ENCODE measurements around the gene BCO1.

The BCO1 gene

GRCh38 chr16:81229811-81230210 is 8.7 kb upstream of the BCO1 start:
- H3K4me3 ChIP-seq (ENCODE audit: low read depth, low read length): no peak overlapping the region

GRCh38 chr16:81231014-81231413 is 7.5 kb upstream of the BCO1 start:
- H3K4me3 ChIP-seq (ENCODE audit: low read depth, low read length): no peak overlapping the region
- no peak for DNase-seq (ENCODE audit: low read depth)
- TF ChIP-seq CTCF (IDR thresholded peaks at IDR 0.05; ENCODE audit: control insufficient read depth, extremely low read depth, insufficient read depth): no peak

More at GRCh38 chr16:81229811-81230210, 8.7 kb upstream of the BCO1 start:
- DNase-seq (ENCODE audit: low read depth): no peak
- no peak for TF ChIP-seq CTCF (IDR thresholded peaks at IDR 0.05; ENCODE audit: control insufficient read depth, extremely low read depth, insufficient read depth)

GRCh38 chr16:81232740-81233367 is 5.6 kb upstream of the BCO1 start:
- no peak for DNase-seq (ENCODE audit: low read depth)
- no peak overlapping the region for H3K4me3 ChIP-seq (ENCODE audit: low read depth, low read length)
- TF ChIP-seq CTCF (IDR thresholded peaks at IDR 0.05; ENCODE audit: control insufficient read depth, extremely low read depth, insufficient read depth): no peak

GRCh38 chr16:81237282-81237681 is 1.2 kb upstream of the BCO1 start:
- peak; percentile 93 for DNase-seq (ENCODE audit: low read depth)
- no peak overlapping the region for H3K4me3 ChIP-seq (ENCODE audit: low read depth, low read length)
- no peak for TF ChIP-seq CTCF (IDR thresholded peaks at IDR 0.05; ENCODE audit: control insufficient read depth, extremely low read depth, insufficient read depth)

- no peak for DNase-seq (ENCODE audit: low read depth)
- H3K4me3 ChIP-seq (ENCODE audit: low read depth, low read length): no peak overlapping the region
- no peak for TF ChIP-seq CTCF (IDR thresholded peaks at IDR 0.05; ENCODE audit: control insufficient read depth, extremely low read depth, insufficient read depth)
Observed at GRCh38 chr16:81237942-81238295, 570 bp upstream of the BCO1 start.

- no peak for DNase-seq (ENCODE audit: low read depth)
- TF ChIP-seq CTCF (IDR thresholded peaks at IDR 0.05; ENCODE audit: control insufficient read depth, extremely low read depth, insufficient read depth): no peak
- H3K4me3 ChIP-seq (ENCODE audit: low read depth, low read length): no peak overlapping the region
Observed at GRCh38 chr16:81239367-81240121, 1.1 kb downstream of the BCO1 start.
